Ovary (tissue), 3 donors: ENCODE results near the gene EVX1.

ENCODE experiments used
- EP300 ChIP-seq: sonication (generic); formaldehyde crosslinking; IDR thresholded peaks from one replicate; pipeline ENCODE4 v1.6.1; 2017; ENCODE audit warnings: antibody characterized with exemption
- POLR2A ChIP-seq: fragments of 450-650 bp; IDR thresholded peaks from one replicate; pipeline ENCODE4 v1.6.1; 2017; ENCODE audit warnings: antibody characterized with exemption, mild to moderate bottlenecking, moderate library complexity
- TF ChIP-seq, protein P1 (sequence below), 3 donors: fragments of 450-650 bp in 2 of 3; fragments of 200-600 bp in 1 of 3; IDR thresholded peaks; one replicate each; pipeline versions ENCODE4 v1.5.1 to v1.8.0; 2016 to 2022; ENCODE audit warnings: antibody characterized with exemption in 3 of 3, mild to moderate bottlenecking in 1 of 3
- donor health status: DM: no; HTN: no; CAD: no.

DNA sequence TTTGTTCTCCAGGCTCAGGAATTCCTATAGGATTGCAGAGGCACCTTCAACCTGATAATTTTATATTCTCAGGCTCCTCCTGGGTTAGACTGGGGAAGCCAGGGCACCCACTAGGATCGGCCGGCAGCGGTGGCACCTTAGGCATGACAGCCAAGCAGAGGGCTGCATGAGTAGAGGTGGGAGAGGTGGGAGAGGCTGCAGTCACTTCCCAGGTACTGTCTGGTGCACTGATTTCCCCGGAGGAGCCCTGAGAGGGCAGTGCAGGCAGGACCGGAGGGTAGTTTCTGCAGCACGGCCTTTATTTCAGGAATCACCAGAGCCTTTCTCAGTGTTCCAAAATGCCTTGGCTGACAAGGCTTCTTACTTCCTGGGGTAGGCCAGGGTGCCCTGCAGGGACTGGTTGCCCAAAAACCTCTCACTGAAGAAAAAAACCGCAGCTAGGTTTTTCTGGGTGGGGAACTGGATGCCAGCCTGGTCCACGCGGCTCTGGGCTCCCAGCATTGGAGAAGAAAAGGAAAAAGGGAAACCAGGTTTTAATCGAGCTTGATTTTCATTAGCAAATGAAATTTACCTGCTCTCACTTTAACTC lies 39.1 kb upstream of the EVX1 start:
- TF ChIP-seq, protein P1, sequence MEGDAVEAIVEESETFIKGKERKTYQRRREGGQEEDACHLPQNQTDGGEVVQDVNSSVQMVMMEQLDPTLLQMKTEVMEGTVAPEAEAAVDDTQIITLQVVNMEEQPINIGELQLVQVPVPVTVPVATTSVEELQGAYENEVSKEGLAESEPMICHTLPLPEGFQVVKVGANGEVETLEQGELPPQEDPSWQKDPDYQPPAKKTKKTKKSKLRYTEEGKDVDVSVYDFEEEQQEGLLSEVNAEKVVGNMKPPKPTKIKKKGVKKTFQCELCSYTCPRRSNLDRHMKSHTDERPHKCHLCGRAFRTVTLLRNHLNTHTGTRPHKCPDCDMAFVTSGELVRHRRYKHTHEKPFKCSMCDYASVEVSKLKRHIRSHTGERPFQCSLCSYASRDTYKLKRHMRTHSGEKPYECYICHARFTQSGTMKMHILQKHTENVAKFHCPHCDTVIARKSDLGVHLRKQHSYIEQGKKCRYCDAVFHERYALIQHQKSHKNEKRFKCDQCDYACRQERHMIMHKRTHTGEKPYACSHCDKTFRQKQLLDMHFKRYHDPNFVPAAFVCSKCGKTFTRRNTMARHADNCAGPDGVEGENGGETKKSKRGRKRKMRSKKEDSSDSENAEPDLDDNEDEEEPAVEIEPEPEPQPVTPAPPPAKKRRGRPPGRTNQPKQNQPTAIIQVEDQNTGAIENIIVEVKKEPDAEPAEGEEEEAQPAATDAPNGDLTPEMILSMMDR (IDR thresholded peaks at IDR 0.05), result no peak
- TF ChIP-seq POLR2A (no peak), EP300 (no peak)
